ENCODE data around the gene PHC3.

Gene PHC3

GRCh38 chr3:170064108-170064507, 117.4 kb downstream of the PHC3 start:
- Histone ChIP-seq H3K4me3 (replicated peaks; ENCODE audit: insufficient read depth, low read length) (no peak overlapping the region), H3K27ac (replicated peaks) (no peak overlapping the region), H3K27me3 (ENCODE audit: insufficient read depth, poor library complexity, severe bottlenecking) (no peaks in the 10 kb centered on the region)
- no peak for DNase-seq (ENCODE audit: low read depth in 1 of 2, low spot score in 1 of 2)
- no peak for TF ChIP-seq GABPA (IDR thresholded peaks at IDR 0.05; ENCODE audit: low read depth)
- TF ChIP-seq, protein P1, sequence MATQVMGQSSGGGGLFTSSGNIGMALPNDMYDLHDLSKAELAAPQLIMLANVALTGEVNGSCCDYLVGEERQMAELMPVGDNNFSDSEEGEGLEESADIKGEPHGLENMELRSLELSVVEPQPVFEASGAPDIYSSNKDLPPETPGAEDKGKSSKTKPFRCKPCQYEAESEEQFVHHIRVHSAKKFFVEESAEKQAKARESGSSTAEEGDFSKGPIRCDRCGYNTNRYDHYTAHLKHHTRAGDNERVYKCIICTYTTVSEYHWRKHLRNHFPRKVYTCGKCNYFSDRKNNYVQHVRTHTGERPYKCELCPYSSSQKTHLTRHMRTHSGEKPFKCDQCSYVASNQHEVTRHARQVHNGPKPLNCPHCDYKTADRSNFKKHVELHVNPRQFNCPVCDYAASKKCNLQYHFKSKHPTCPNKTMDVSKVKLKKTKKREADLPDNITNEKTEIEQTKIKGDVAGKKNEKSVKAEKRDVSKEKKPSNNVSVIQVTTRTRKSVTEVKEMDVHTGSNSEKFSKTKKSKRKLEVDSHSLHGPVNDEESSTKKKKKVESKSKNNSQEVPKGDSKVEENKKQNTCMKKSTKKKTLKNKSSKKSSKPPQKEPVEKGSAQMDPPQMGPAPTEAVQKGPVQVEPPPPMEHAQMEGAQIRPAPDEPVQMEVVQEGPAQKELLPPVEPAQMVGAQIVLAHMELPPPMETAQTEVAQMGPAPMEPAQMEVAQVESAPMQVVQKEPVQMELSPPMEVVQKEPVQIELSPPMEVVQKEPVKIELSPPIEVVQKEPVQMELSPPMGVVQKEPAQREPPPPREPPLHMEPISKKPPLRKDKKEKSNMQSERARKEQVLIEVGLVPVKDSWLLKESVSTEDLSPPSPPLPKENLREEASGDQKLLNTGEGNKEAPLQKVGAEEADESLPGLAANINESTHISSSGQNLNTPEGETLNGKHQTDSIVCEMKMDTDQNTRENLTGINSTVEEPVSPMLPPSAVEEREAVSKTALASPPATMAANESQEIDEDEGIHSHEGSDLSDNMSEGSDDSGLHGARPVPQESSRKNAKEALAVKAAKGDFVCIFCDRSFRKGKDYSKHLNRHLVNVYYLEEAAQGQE (IDR thresholded peaks at IDR 0.05; ENCODE audit: insufficient replicate concordance, low read depth): no peak
- TF ChIP-seq SPI1 (IDR thresholded peaks at IDR 0.05; ENCODE audit: borderline replicate concordance, low read depth): no peak
- TF ChIP-seq POLR2AphosphoS5 (IDR thresholded peaks at IDR 0.05; ENCODE audit: low read depth): no peak
- TF ChIP-seq, protein P2, sequence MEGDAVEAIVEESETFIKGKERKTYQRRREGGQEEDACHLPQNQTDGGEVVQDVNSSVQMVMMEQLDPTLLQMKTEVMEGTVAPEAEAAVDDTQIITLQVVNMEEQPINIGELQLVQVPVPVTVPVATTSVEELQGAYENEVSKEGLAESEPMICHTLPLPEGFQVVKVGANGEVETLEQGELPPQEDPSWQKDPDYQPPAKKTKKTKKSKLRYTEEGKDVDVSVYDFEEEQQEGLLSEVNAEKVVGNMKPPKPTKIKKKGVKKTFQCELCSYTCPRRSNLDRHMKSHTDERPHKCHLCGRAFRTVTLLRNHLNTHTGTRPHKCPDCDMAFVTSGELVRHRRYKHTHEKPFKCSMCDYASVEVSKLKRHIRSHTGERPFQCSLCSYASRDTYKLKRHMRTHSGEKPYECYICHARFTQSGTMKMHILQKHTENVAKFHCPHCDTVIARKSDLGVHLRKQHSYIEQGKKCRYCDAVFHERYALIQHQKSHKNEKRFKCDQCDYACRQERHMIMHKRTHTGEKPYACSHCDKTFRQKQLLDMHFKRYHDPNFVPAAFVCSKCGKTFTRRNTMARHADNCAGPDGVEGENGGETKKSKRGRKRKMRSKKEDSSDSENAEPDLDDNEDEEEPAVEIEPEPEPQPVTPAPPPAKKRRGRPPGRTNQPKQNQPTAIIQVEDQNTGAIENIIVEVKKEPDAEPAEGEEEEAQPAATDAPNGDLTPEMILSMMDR (IDR thresholded peaks at IDR 0.05; ENCODE audit: insufficient read depth, low read length): no peak

- no peak overlapping the region for H3K4me3 ChIP-seq (replicated peaks; ENCODE audit: insufficient read depth, low read length)
- TF ChIP-seq GABPA (IDR thresholded peaks at IDR 0.05; ENCODE audit: low read depth) (no peak), POLR2AphosphoS5 (IDR thresholded peaks at IDR 0.05; ENCODE audit: low read depth) (no peak)
- TF ChIP-seq, protein P1 (IDR thresholded peaks at IDR 0.05; ENCODE audit: insufficient replicate concordance, low read depth): no peak
- no peak overlapping the region for H3K27ac ChIP-seq (replicated peaks)
- H3K27me3 ChIP-seq (ENCODE audit: insufficient read depth, poor library complexity, severe bottlenecking): no peaks in the 10 kb centered on the region
- DNase-seq (ENCODE audit: low read depth in 1 of 2, low spot score in 1 of 2): no peak
These were observed 117.8 kb downstream of the PHC3 start for GRCh38 chr3:170063691-170064090.

DNA sequence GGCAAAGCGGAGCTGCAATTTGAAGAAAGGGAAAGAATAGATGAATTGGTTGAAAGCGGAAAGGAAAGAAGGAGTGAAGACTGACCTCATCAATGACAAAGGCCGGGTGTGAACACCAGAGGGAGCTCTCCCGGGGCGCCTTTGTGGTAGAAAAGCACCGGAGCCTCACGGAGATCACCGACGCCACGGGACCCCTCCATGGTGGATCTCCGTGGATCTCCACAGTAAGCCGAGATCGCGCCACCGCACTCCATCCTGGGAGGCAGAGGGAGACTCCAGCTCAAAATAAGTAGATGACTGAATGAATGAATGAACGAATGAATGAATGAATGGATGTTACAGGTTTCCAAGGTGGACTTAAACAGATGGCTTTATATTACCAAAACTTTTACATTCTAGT, 118.8 kb downstream of the PHC3 start:
- no peak overlapping the region for H3K4me3 ChIP-seq (replicated peaks; ENCODE audit: insufficient read depth, low read length)
- no peak for TF ChIP-seq GABPA (IDR thresholded peaks at IDR 0.05; ENCODE audit: low read depth)
- no peak for DNase-seq (ENCODE audit: low read depth in 1 of 2, low spot score in 1 of 2)
- H3K27ac ChIP-seq (replicated peaks): no peak overlapping the region
- no peaks in the 10 kb centered on the region for H3K27me3 ChIP-seq (ENCODE audit: insufficient read depth, poor library complexity, severe bottlenecking)

GRCh38 chr3:170062068-170062467, 119.5 kb downstream of the PHC3 start:
- Histone ChIP-seq H3K4me3 (replicated peaks; ENCODE audit: insufficient read depth, low read length) (no peak overlapping the region), H3K27ac (replicated peaks) (no peak overlapping the region), H3K27me3 (ENCODE audit: insufficient read depth, poor library complexity, severe bottlenecking) (no peaks in the 10 kb centered on the region)
- TF ChIP-seq POLR2AphosphoS5 (IDR thresholded peaks at IDR 0.05; ENCODE audit: low read depth) (no peak), SPI1 (IDR thresholded peaks at IDR 0.05; ENCODE audit: borderline replicate concordance, low read depth) (no peak), GABPA (IDR thresholded peaks at IDR 0.05; ENCODE audit: low read depth) (no peak)
- TF ChIP-seq, protein P2 (IDR thresholded peaks at IDR 0.05; ENCODE audit: insufficient read depth, low read length): no peak
- TF ChIP-seq, protein P1 (IDR thresholded peaks at IDR 0.05; ENCODE audit: insufficient replicate concordance, low read depth): no peak
- DNase-seq (ENCODE audit: low read depth in 1 of 2, low spot score in 1 of 2): no peak

Measured in HL-60 (cell line).